H9 (cell line): ENCODE measurements around the gene CLMN. TPM values are rescaled to one million over a fixed set of nuclear protein-coding genes. Genes with fewer than 3 reads are reported as not detected.

Experiments used
- DNase-seq: peaks from one replicate; pipeline ENCODE4 v3.0.0-alpha.2; 2017
- H2AFZ ChIP-seq: one replicate; pipeline ENCODE4 v1.6.1; 2013; ENCODE audit warnings: mild to moderate bottlenecking, low read length, control low read depth, moderate library complexity
- H2AK5ac ChIP-seq: 2 replicates; pipeline ENCODE4 v1.6.1; 2013; ENCODE audit warnings: low read length, control low read depth, mixed read lengths; ENCODE audit not compliant: insufficient read length
- H2BK120ac ChIP-seq: one replicate; pipeline ENCODE4 v1.6.1; 2013; ENCODE audit warnings: low read depth, mild to moderate bottlenecking, low read length, control low read depth, inconsistent platforms; ENCODE audit not compliant: poor library complexity, severe bottlenecking
- H2BK12ac ChIP-seq: 2 replicates; pipeline ENCODE4 v1.6.1; 2013; ENCODE audit warnings: low read length, control low read depth, mixed read lengths, low read depth; ENCODE audit not compliant: insufficient read length
- H2BK15ac ChIP-seq: 2 replicates; pipeline ENCODE4 v1.6.1; 2013; ENCODE audit warnings: low read depth, low read length, control low read depth
- H2BK20ac ChIP-seq: one replicate; pipeline ENCODE4 v1.6.1; 2013; ENCODE audit warnings: low read depth, mild to moderate bottlenecking, low read length, control low read depth, inconsistent platforms; ENCODE audit not compliant: poor library complexity, severe bottlenecking
- H2BK5ac ChIP-seq: 2 replicates; pipeline ENCODE4 v1.6.1; 2013; ENCODE audit warnings: low read length, control low read depth, mixed read lengths; ENCODE audit not compliant: insufficient read length
- H3K14ac ChIP-seq: 2 replicates; pipeline ENCODE4 v1.6.1; 2013; ENCODE audit warnings: low read length, control low read depth; ENCODE audit not compliant: insufficient read depth
- H3K18ac ChIP-seq: 2 replicates; pipeline ENCODE4 v1.6.1; 2013; ENCODE audit warnings: low read depth, mild to moderate bottlenecking, mixed read lengths, low read length, control low read depth; ENCODE audit not compliant: insufficient read length
- H3K23ac ChIP-seq: 2 replicates; pipeline ENCODE4 v1.6.1; 2013; ENCODE audit warnings: low read length, control low read depth, mixed read lengths, low read depth; ENCODE audit not compliant: insufficient read length
- H3K23me2 ChIP-seq: 2 replicates; pipeline ENCODE4 v1.6.1; 2013; ENCODE audit warnings: low read depth, mild to moderate bottlenecking, mixed read lengths, low read length, control low read depth; ENCODE audit not compliant: insufficient read length, poor library complexity, severe bottlenecking
- H3K27ac ChIP-seq: 2 replicates; pipeline ENCODE4 v1.5.1; 2013; ENCODE audit warnings: low read length, control low read depth, mixed read lengths, low read depth; ENCODE audit not compliant: insufficient read length
- H3K27me3 ChIP-seq: 2 replicates; pipeline ENCODE4 v1.6.1; 2013; ENCODE audit warnings: low read length, control low read depth, inconsistent platforms; ENCODE audit not compliant: insufficient read depth
- H3K4ac ChIP-seq: 2 replicates; pipeline ENCODE4 v1.6.1; 2013; ENCODE audit warnings: low read depth, mild to moderate bottlenecking, control low read depth, inconsistent platforms, low read length, moderate library complexity
- H3K4me1 ChIP-seq: 2 replicates; pipeline ENCODE4 v1.6.1; 2013; ENCODE audit warnings: low read length, control low read depth, inconsistent platforms; ENCODE audit not compliant: insufficient read depth
- H3K4me2 ChIP-seq: 2 replicates; pipeline ENCODE4 v1.6.1; 2013; ENCODE audit warnings: low read length, control low read depth, mixed read lengths; ENCODE audit not compliant: insufficient read length, insufficient read depth
- H3K56ac ChIP-seq: 2 replicates; pipeline ENCODE4 v1.6.1; 2013; ENCODE audit warnings: low read depth, mild to moderate bottlenecking, mixed read lengths, low read length, control low read depth; ENCODE audit not compliant: insufficient read length
- H3K79me1 ChIP-seq: 2 replicates; pipeline ENCODE4 v1.6.1; 2013; ENCODE audit warnings: low read depth, mild to moderate bottlenecking, moderate library complexity, low read length, control low read depth, inconsistent platforms; ENCODE audit not compliant: insufficient read depth, poor library complexity, severe bottlenecking
- H3K79me2 ChIP-seq: 2 replicates; pipeline ENCODE4 v1.6.1; 2013; ENCODE audit warnings: low read length, control low read depth, inconsistent platforms; ENCODE audit not compliant: insufficient read depth
- H3K9ac ChIP-seq: 2 replicates; pipeline ENCODE4 v1.6.1; 2013; ENCODE audit warnings: low read length, control low read depth, mixed read lengths; ENCODE audit not compliant: insufficient read length; ENCODE audit errors: extremely low read depth
- H3K9me3 ChIP-seq: one replicate; pipeline ENCODE4 v1.6.1; 2013; ENCODE audit warnings: low read depth, low read length, inconsistent platforms; ENCODE audit not compliant: control insufficient read depth
- H3T11ph ChIP-seq: one replicate; pipeline ENCODE4 v1.6.1; 2013; ENCODE audit warnings: mild to moderate bottlenecking, low read length, control low read depth, inconsistent platforms
- H4K20me1 ChIP-seq: one replicate; pipeline ENCODE4 v1.6.1; 2013; ENCODE audit not compliant: control insufficient read depth, insufficient read length, insufficient read depth
- H4K5ac ChIP-seq: 2 replicates; pipeline ENCODE4 v1.6.1; 2013; ENCODE audit warnings: low read depth, mild to moderate bottlenecking, mixed read lengths, low read length, control low read depth; ENCODE audit not compliant: insufficient read length
- H4K8ac ChIP-seq: replicated peaks from 2 replicates; pipeline ENCODE4 v1.6.1; 2013; ENCODE audit warnings: low read length, control low read depth, mixed read lengths, low read depth; ENCODE audit not compliant: insufficient read length
- H4K91ac ChIP-seq: 2 replicates; pipeline ENCODE4 v1.6.1; 2013; ENCODE audit warnings: low read depth, mild to moderate bottlenecking, moderate library complexity, mixed read lengths, low read length, control low read depth; ENCODE audit not compliant: insufficient read length
- H3K27ac Mint-ChIP-seq, 3 experiments: 2 replicates in 2 of 3; 3 replicates in 1 of 3; pipeline ENCODE4 v1.8.0; 2020 to 2021; ENCODE audit warnings: mixed read lengths in 3 of 3, mild to moderate bottlenecking in 1 of 3, moderate library complexity in 1 of 3
- H3K27me3 Mint-ChIP-seq: 2 replicates; pipeline ENCODE4 v1.8.0; 2021; ENCODE audit warnings: low read depth, mild to moderate bottlenecking, moderate library complexity, mixed read lengths
- H3K36me3 Mint-ChIP-seq, 3 experiments: 2 replicates in 2 of 3; 3 replicates in 1 of 3; pipeline ENCODE4 v1.8.0; 2020 to 2021; ENCODE audit warnings: low read depth in 3 of 3, mixed read lengths in 3 of 3; ENCODE audit not compliant: insufficient read depth in 1 of 3
- H3K4me1 Mint-ChIP-seq, 2 experiments: 2 replicates each; pipeline ENCODE4 v1.8.0; 2020; ENCODE audit warnings: mixed read lengths in 2 of 2
- H3K4me3 Mint-ChIP-seq, 2 experiments: 2 replicates in 1 of 2; 3 replicates in 1 of 2; pipeline ENCODE4 v1.8.0; 2020 to 2021; ENCODE audit warnings: mild to moderate bottlenecking in 2 of 2, mixed read lengths in 2 of 2, moderate library complexity in 1 of 2
- H3K9me3 Mint-ChIP-seq, 2 experiments: 2 replicates in 1 of 2; 3 replicates in 1 of 2; pipeline ENCODE4 v1.8.0; 2020; ENCODE audit warnings: mild to moderate bottlenecking in 2 of 2, mixed read lengths in 2 of 2, moderate library complexity in 1 of 2
- CTCF ChIP-seq: fragments of 200-600 bp; sonication (generic); conservative IDR thresholded peaks from 3 replicates; pipeline ENCODE4 v1.8.0; 2021; ENCODE audit warnings: antibody characterized with exemption, mild to moderate bottlenecking
- WGBS: extraction: QIAGEN DNeasy Blood & Tissue Kit; methylation state at CpG from one replicate; pipeline ENCODE4 v1.1.7; 2013; ENCODE audit warnings: missing lambda C conversion rate, low lambda C conversion rate, mixed read lengths; ENCODE audit not compliant: insufficient read length; ENCODE audit errors: extremely low coverage; 5-methylcytosine and 5-hydroxymethylcytosine counted together
- total RNA-seq: library from RNA; stranded (reverse); gene quantifications from 2 replicates; pipeline ENCODE4 v1.2.1, GENCODE V29; 2021

Gene CLMN
- total RNA-seq, 1 experiment from 2014 or later: 7.6 TPM

GRCh38 chr14:95363468-95363954 lies 43.8 kb upstream of the CLMN start:
- Mint-ChIP-seq H3K9me3 (no peaks in the 10 kb centered on the region), H3K4me3 (no peak overlapping the region), H3K27ac (peak overlapping the region in 1 of 3 experiments; percentile 29; a peak in 1 of 7 replicates), H3K27me3 (peaks cover 13% of the 10 kb centered on the region), H3K36me3 (no peaks in the 10 kb centered on the region; a peak in 1 of 7 replicates), H3K4me1 (peaks cover 29 to 39% of the 10 kb centered on the region in 2 experiments)
- Histone ChIP-seq H3K9ac (no peak overlapping the region), H3K79me2 (no peaks in the 10 kb centered on the region), H3K23ac (no peak overlapping the region), H3K27me3 (no peaks in the 10 kb centered on the region), H2AFZ (no peak overlapping the region), H3K23me2 (peaks cover 5% of the 10 kb centered on the region), H3K18ac (no peak overlapping the region), H2BK5ac (no peak overlapping the region), H3K4me2 (no peak overlapping the region), H4K20me1 (no peaks in the 10 kb centered on the region), H3K79me1 (no peaks in the 10 kb centered on the region), H4K8ac (no peak overlapping the region), H3K27ac (no peak overlapping the region), H3K56ac (no peak overlapping the region), H3K9me3 (no peaks in the 10 kb centered on the region), H2BK120ac (no peak overlapping the region), H2BK15ac (no peak overlapping the region), H4K5ac (no peak overlapping the region), H3K4me1 (peaks cover 4% of the 10 kb centered on the region; the same call in 1 of the 2 replicates), H3K14ac (no peak overlapping the region), H3T11ph (no peak overlapping the region), H2BK12ac (no peak overlapping the region), H2AK5ac (no peak overlapping the region), H3K4ac (no peak overlapping the region), H4K91ac (no peak overlapping the region), H2BK20ac (no peak overlapping the region)
- no peak for DNase-seq
- no CpG with 5 or more reads among the region's 11 CpGs for WGBS
- TF ChIP-seq CTCF: no peak
